Measurements from ENCODE around the gene HMGCS2. TPM values are rescaled to one million over a fixed set of nuclear protein-coding genes. Genes with fewer than 3 reads are reported as not detected.
A peak's percentile ranks its signal among the peaks of the same experiment; 100 is the strongest.

Gene HMGCS2
- total RNA-seq, 2 donors from 2014 or later, result 6.0 TPM; not detected in 1

DNA sequence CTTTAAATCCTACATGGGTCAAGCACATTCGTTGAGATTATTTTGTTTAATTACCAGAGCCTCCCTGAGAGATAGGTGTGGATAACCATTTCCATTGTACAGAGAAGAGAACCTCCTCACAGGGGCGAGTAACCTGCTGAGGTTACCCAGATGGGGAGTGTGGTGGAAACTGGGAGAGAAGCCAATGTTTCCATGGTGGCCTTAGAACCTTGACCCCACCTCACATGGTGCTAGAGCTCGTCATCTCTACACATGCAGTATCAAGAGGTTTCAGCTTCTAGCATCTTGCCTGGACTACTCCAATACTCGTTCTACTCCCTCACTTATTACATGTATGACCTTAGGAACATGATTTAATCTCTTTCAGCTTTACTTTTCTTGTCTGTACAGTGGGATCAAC lies 37.8 kb upstream of the HMGCS2 start:
- H3K27ac ChIP-seq, result no peak overlapping the region
- WGBS, 2 donors, result 38 to 46% methylated on average over 4 of the region's 4 CpGs
- H3K4me3 ChIP-seq, result no peak overlapping the region
- intact Hi-C loops (cut with DNase I), result no loop called here
- no peak for DNase-seq
- H3K36me3 ChIP-seq (replicated peaks in 1 of 2; ENCODE audit: insufficient read depth in 1 of 2, low read depth in 2 of 2), result no peaks in the 10 kb centered on the region
- no peaks in the 10 kb centered on the region for H3K27me3 ChIP-seq
- H3K4me1 ChIP-seq, result peaks cover 10% of the 10 kb centered on the region
- TF ChIP-seq POLR2A (IDR thresholded peaks at IDR 0.05), result no peak
- TF ChIP-seq, protein P1, sequence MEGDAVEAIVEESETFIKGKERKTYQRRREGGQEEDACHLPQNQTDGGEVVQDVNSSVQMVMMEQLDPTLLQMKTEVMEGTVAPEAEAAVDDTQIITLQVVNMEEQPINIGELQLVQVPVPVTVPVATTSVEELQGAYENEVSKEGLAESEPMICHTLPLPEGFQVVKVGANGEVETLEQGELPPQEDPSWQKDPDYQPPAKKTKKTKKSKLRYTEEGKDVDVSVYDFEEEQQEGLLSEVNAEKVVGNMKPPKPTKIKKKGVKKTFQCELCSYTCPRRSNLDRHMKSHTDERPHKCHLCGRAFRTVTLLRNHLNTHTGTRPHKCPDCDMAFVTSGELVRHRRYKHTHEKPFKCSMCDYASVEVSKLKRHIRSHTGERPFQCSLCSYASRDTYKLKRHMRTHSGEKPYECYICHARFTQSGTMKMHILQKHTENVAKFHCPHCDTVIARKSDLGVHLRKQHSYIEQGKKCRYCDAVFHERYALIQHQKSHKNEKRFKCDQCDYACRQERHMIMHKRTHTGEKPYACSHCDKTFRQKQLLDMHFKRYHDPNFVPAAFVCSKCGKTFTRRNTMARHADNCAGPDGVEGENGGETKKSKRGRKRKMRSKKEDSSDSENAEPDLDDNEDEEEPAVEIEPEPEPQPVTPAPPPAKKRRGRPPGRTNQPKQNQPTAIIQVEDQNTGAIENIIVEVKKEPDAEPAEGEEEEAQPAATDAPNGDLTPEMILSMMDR (IDR thresholded peaks at IDR 0.05), result no peak
- H3K9me3 ChIP-seq, result no peaks in the 10 kb centered on the region
- ATAC-seq, result no peak

DNA sequence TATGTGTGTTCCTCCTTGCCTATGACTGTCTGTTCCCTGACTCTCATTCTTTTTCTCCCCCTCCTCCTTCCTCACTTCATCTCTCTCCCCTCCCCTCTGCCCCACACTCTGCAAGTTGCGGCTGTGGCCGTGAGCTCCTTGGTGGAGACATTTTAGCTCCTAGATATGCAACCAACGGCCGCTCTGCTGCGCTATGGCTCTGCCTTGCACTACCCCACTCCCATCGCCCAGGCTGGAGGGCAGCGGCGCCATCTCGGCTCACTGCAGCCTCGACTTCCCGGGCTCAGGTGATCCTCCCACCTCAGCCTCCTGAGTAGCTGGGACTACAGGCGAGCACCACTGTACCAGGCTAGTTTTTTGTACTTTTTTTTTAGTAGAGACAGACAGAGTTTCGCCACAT lies 37.0 kb upstream of the HMGCS2 start:
- Histone ChIP-seq H3K27ac (no peak overlapping the region), H3K4me1 (peaks cover 11% of the 10 kb centered on the region), H3K27me3 (no peaks in the 10 kb centered on the region), H3K4me3 (no peak overlapping the region), H3K9me3 (no peaks in the 10 kb centered on the region), H3K36me3 (replicated peaks in 1 of 2; ENCODE audit: insufficient read depth in 1 of 2, low read depth in 2 of 2) (no peaks in the 10 kb centered on the region)
- no peak for TF ChIP-seq POLR2A (IDR thresholded peaks at IDR 0.05)
- DNase-seq, result no peak
- no peak for ATAC-seq
- WGBS, 2 donors, result 94 to 99% methylated on average over 13 of the region's 13 CpGs
- intact Hi-C loops (cut with DNase I), result no loop called here

DNA sequence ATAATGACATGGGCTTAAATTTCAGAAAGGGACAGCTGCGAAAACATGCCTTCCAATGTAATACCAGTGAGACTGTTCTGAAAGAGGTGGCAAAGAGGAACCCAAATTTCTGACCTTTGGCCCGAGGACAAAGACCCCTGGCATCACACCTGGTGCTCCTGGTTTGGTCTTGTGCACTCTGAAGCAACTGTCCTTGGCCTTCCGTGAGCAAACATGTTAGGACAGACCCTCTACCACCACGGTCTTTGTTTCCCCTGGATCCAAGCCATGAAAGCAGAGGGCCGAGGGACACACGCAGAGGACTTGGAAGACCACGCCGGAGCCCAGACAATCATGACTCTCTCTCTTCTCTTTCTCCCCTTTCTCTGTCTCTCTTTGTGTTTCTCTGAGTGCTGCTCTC lies 36.5 kb upstream of the HMGCS2 start:
- no peaks in the 10 kb centered on the region for H3K36me3 ChIP-seq (replicated peaks in 1 of 2; ENCODE audit: insufficient read depth in 1 of 2, low read depth in 2 of 2)
- no peaks in the 10 kb centered on the region for H3K27me3 ChIP-seq
- intact Hi-C loops (cut with DNase I), result no loop called here
- peaks cover 16% of the 10 kb centered on the region for H3K4me1 ChIP-seq
- WGBS, 2 donors, result 81 to 87% methylated on average over 8 of the region's 8 CpGs
- no peak overlapping the region for H3K4me3 ChIP-seq
- H3K9me3 ChIP-seq, result no peaks in the 10 kb centered on the region
- ATAC-seq (no peak), DNase-seq (no peak)
- H3K27ac ChIP-seq, result no peak overlapping the region
- no peak for TF ChIP-seq POLR2A (IDR thresholded peaks at IDR 0.05)
- TF ChIP-seq, protein P1 (IDR thresholded peaks at IDR 0.05), result no peak

DNA sequence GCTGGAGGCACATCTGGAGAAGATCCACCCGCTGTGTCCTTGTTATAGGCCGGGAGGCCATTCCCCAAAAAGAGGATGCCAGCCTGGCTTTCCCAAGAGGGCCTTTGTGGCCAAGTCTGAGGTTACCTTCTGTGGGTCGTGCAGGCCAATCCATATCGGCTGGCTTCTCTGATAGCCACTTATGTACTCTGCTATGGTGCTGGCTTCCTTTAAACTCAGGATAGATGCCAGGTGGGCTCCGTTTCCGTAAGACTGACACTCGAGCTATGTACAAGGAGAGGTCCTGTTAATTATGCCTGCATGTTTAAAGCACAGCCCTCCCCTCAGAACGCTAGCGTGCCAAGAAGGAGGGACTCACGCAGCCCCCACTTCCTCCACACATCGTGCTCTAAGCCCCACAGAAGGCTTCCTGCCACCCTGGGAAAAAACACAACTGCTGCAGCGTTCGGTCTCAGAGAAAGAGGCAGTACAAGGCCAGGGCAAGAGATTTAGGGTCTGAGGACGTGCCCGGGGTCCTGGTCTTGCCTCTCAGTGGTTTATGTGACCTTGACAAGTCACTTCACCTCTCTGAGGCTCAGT lies 31.0 kb upstream of the HMGCS2 start:
- intact Hi-C loops (cut with DNase I), result no loop called here
- peak overlapping the region in 1 of 2 donors; percentile 22 for H3K4me3 ChIP-seq
- no peaks in the 10 kb centered on the region for H3K36me3 ChIP-seq (replicated peaks in 1 of 2; ENCODE audit: insufficient read depth in 1 of 2, low read depth in 2 of 2)
- TF ChIP-seq, protein P1 (IDR thresholded peaks at IDR 0.05), result no peak
- TF ChIP-seq POLR2A (IDR thresholded peaks at IDR 0.05), result peak; percentile 21 to 66 (median 61)
- DNase-seq, result peak; percentile 76 to 86 (median 81)
- ATAC-seq, result peak; percentile 88
- no peaks in the 10 kb centered on the region for H3K9me3 ChIP-seq
- 32 to 44% methylated on average over 8 to 15 of the region's 15 CpGs for WGBS, 2 donors
- H3K27me3 ChIP-seq, result no peaks in the 10 kb centered on the region
- peaks cover 52% of the 10 kb centered on the region for H3K4me1 ChIP-seq
- peak overlapping the region; percentile 73 to 90 (median 83) for H3K27ac ChIP-seq

DNA sequence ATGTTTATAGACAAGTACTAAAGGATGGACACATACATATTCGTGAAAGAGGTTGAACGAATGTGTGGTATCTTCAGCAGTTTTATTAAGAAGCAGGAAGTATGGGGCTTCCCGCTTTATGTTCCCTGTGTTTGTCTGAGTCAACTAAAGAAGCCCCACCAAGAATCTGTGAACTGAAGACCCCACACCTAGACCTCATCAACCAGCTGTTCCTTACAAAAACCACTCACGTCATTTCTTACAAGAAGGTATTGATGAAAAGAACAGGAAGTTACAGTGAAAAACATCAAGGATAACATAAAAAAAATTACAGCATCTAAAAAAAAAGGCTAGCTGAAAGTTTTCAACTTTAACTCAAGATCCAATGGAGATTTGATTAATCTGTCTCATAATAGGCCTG lies 30.3 kb upstream of the HMGCS2 start:
- ATAC-seq (no peak), DNase-seq (no peak)
- TF ChIP-seq, protein P1 (IDR thresholded peaks at IDR 0.05), result no peak
- TF ChIP-seq POLR2A (IDR thresholded peaks at IDR 0.05), result no peak
- H3K36me3 ChIP-seq (replicated peaks in 1 of 2; ENCODE audit: insufficient read depth in 1 of 2, low read depth in 2 of 2), result no peaks in the 10 kb centered on the region
- peak overlapping the region in 1 of 2 donors; percentile 22 for H3K4me3 ChIP-seq
- WGBS, 2 donors, result 35 to 52% methylated on average over 4 of the region's 4 CpGs
- H3K9me3 ChIP-seq, result no peaks in the 10 kb centered on the region
- no peaks in the 10 kb centered on the region for H3K27me3 ChIP-seq
- peak overlapping the region; percentile 73 to 90 (median 83) for H3K27ac ChIP-seq
- intact Hi-C loops (cut with DNase I), result no loop called here
- H3K4me1 ChIP-seq, result peaks cover 52% of the 10 kb centered on the region

Data from body of pancreas (tissue), 4 donors.